Superior temporal gyrus (tissue), 1 donor: ENCODE measurements around the gene SYNGR1.
"Not testable (repeated sequence)": the region's sequence is repeated elsewhere in the genome, so short reads cannot be mapped to it uniquely, and the experiment has no call there.

Experiments
- DNase-seq: peaks from one replicate; pipeline ENCODE4 v3.0.0-alpha.2; 2016; ENCODE audit errors: extremely low spot score

SYNGR1 gene

GRCh38 chr22:39351689-39352214, 2.0 kb downstream of the SYNGR1 start:
- DNase-seq = no peak

GRCh38 chr22:39352306-39352891, 2.6 kb downstream of the SYNGR1 start:
- DNase-seq = no peak

GRCh38 chr22:39353346-39353745, 3.6 kb downstream of the SYNGR1 start:
- DNase-seq = no peak

GRCh38 chr22:39355080-39355479, 5.3 kb downstream of the SYNGR1 start:
- DNase-seq = no peak

DNA sequence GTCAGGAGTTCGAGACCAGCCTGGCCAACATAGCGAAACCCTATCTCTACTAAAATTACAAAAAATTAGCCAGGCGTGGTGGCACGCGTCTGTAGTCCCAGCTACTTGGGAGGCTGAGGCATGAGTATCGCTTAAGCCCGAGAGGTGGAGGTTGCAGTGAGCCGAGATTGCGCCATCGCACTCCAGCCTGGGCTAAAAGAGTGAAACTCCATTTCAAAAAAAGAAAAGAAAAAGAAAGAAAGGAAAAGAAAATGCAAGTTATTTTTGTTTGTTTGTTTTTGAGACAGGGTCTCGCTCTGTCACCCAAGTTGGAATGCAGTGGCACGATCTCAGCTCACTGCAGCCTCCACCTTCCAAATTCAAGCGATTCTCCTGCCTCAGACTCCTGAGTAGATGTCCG, 6.0 kb downstream of the SYNGR1 start:
- DNase-seq = not testable (repeated sequence)

DNA sequence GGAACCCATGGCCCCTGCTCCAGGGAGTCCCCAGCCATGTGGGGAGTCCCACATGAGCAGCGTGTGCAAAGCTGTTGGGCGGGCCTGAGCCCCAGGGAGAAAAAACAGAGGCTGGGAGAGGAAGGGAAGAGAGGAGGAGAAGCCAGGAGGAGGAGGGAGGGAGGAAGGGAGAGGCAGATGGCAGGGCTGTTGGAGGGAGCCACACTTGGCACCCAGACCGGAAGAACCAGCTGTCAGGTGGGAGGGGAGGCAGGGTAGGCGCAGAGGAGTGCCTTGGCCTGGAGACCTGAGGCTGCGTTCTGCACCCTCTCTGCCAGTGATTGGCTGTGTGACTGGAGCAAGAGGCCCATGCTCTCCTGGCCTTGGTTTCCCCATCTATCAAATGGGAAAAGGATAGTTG, 6.7 kb downstream of the SYNGR1 start:
- DNase-seq = no peak

DNA sequence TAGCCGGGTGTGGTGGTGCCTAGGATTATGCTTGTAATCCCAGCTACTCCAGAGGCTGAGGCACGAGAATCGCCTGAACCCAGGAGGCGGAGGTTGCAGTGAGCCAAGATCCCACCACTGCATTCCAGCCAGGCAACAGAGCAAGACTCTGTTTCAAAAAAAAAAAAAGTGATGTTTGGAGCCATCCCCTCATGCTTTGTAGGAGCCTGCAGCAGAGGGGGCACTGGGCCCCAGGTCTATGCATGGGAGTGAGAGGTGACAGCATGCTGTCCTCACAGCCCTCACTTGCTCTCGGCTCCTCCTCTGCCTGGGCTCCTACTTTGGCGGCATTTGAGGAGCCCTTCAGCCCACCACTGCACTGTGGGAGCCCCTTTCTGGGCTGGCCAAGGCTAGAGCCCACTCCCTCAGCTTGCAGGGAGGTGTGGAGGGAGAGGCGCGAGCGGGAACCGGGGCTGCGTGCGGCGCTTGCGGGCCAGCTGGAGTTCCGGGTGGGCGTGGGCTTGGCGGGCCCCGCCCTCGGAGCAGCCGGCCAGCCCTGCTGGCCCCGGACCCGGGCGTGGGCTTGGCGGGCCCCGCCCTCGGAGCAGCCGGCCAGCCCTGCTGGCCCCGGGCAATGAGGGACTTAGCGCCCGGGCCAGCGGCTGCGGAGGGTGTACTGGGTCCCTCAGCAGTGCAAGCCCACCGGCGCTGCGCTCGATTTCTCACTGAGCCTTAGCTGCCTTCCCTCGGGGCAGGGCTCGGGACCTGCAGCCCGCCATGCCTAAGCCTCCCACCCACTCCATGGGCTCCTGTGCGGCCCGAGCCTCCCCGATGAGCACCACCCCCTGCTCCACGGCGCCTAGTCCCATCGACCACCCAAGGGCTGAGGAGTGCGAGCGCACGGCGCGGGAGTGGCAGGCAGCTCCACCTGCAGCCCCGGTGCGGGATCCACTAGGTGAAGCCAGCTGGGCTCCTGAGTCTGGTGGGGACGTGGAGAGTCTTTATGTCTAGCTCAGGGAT, 7.6 kb downstream of the SYNGR1 start:
- DNase-seq = not testable (repeated sequence)

DNA sequence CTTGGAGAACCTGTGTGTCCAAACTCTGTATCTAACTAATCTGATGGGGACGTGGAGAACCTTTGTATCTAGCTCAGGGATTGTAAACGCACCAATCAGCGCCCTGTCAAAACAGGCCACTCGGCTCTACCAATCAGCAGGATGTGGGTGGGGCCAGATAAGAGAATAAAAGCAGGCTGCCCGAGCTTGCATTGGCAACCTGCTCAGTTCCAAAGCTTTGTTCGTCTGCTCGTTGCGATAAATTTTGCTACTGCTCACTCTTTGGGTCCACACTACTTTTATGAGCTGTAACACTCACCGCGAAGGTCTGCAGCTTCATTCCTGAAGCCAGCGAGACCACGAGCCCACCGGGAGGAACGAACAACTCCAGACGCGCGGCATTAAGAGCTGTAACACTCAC, 8.4 kb downstream of the SYNGR1 start:
- not testable (repeated sequence) for DNase-seq

DNA sequence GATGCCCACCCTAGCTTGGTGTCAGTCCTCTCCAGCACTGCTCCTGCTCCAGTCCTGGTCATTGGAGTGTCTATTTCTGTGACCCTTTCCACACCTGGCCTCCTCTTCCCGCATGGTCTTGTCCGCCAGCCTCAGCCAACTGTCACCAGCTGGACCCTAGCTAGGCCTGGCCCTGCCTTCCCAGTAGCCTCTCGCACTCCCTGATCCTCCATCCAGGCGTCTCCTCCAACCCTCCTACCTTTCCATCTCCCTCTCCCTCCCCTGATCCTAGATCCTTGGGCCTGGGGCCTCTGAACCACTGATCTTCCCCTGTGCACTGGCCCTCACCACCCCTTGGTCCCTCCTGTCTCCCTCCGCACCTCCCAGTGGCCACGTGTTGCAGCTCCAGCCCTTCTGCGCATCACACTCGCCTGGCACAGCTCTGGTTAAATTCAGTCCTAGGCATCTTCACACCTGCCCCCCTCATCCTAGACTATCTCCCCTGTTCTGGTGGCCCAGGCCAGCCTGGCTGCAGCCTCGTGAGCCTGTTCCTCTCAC, 9.9 kb downstream of the SYNGR1 start:
- DNase-seq = no peak

GRCh38 chr22:39360242-39360641, 10.5 kb downstream of the SYNGR1 start:
- DNase-seq = no peak

DNA sequence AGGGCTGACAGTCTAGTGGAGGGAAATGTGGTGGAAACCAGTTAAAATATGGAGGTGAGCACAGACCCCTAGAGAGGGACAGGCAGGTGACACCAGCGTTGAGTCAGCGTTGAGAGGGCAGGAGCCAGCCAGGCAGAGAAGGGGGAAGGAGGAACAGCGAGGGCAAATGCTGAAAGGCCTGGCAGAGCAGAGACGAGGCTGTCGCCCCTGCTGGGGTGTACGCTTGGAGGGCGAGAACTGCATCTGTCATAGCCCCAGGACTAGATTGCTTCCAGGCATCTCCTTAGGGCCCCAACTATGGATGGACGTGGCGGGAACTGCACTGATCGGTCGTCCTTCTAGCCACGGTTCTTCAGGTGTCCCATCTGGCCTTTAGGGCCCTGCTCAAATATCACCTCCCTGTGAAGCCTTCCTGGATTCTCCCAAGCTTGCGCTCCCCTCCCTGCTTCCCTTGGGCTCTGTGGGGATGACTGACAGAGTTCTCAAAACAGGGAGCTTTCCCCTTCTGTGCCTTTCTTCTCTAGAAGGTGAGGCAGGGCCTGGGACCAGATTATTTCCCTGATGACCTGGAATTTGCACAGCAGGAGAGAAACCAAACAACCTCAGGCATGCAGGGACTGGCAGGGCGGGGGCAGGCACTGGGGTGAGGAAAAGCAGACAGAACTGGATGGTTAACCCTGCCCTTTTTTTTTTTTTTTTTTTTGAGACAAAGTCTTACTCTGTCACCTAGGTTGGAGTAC, 11.1 kb downstream of the SYNGR1 start:
- no peak for DNase-seq

DNA sequence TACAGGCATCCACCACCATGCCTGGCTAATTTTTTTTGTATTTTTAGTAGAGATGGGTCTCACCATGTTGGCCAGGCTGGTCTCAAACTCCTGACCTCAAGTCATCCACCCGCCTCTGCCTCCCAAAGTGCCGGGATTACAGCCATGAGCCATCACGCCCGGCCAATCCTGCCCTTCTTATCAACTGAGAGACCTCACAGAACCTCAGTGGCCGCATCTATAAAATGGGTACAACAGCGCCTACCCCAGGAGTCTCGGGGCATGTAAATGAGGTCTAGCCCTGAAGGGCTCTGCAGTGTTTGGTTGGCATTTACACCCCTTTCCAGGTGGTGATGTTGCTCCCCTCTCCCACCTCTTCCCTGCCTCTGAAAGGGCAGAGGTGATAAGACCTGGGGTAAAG, 11.7 kb downstream of the SYNGR1 start:
- DNase-seq = no peak

DNA sequence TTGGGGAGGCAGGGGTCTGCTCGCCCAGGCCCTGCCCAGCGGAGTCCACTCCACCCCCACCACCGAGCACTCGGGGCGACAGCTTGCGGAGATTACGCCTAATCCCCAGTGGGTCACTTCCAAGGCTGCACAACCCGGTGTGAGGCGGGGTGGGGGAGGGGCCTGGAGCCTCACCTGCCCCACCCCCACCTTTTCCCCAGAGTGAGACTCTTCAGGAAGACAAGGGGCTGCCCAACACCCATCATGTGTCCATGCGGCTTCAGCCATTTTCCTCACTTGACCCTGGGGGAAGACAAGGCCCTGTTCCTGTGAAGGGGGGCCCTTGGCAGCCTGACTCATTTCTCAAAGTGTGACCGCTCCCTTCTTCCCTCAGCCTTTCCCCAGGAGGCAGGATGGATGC, 12.5 kb downstream of the SYNGR1 start:
- no peak for DNase-seq

GRCh38 chr22:39362932-39363331, 13.1 kb downstream of the SYNGR1 start:
- no peak for DNase-seq

- DNase-seq = no peak
These were observed 14.1 kb downstream of the SYNGR1 start for GRCh38 chr22:39363751-39364515.

- peak; percentile 66 for DNase-seq
These were observed 15.1 kb downstream of the SYNGR1 start for GRCh38 chr22:39364714-39365491.

GRCh38 chr22:39365492-39365780, 15.6 kb downstream of the SYNGR1 start:
- no peak for DNase-seq

- DNase-seq = no peak
These were observed 17.2 kb downstream of the SYNGR1 start for GRCh38 chr22:39367035-39367434.

DNA sequence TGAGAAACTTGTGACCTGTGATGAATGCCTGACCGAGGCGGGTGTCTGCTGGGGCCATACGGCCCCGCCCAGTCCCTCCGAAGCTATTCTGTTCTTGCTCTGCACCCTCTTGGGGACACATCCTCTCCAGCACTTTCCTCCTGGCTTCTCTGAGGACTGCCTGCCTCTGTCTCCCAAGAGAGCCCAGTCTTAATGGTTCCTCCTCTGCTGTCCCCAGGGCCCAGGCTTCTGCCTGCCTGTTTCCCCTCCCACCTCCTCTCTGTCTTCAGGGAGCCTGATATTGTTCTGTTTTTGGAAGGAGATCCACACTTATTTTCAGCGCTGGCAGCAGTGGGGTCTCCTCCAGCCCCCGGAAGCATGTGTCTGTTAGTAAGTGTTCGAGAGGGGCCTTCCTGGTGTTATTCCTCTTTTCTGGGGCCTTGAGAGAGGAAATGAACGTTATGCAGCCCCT, 18.7 kb downstream of the SYNGR1 start:
- no peak for DNase-seq

DNA sequence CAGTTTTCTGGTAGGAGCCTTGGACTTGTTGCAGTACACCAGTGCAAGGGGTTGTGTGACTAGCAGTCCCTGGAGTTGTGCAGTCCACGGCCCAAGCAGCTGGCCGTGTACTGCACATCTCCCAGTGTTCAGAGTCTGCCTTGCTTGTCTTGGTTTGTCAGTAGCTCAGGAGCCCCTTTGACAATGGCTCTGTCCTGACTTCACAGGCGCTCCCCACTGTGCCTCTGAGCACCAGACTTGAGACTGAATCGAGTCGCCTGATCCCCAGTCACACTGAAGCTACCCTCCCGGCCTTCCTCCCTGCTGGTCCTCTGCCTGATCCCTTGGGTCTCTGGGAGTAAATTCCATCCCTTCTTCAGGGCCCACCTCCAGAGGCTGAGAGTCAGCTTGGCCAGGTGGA, 19.4 kb downstream of the SYNGR1 start:
- no peak for DNase-seq
